Effector memory CD8-positive, alpha-beta T cell (primary cell): ENCODE measurements around the gene STAMBP.
A peak's percentile ranks its signal among the peaks of the same experiment; 100 is the strongest.
"Not testable (repeated sequence)": the region's sequence is repeated elsewhere in the genome, so short reads cannot be mapped to it uniquely, and the experiment has no call there.

Experiments used
- ATAC-seq: fragments of 150-1000 bp; cut with Tn5 transposase; replicated peaks from 2 replicates; pipeline ENCODE4 v1.10.0; 2021; ENCODE audit warnings: mild to moderate bottlenecking, moderate library complexity
- DNase-seq, 3 experiments: peaks; one replicate each; pipeline ENCODE4 v3.0.0; 2021
- H3K27ac Mint-ChIP-seq, 2 donors: one replicate each; pipeline ENCODE4 v1.8.0; 2022; ENCODE audit warnings: mild to moderate bottlenecking in 2 of 2, mixed read lengths in 2 of 2, moderate library complexity in 2 of 2
- H3K27me3 Mint-ChIP-seq, 2 donors: one replicate each; pipeline ENCODE4 v1.8.0; 2022; ENCODE audit warnings: mixed read lengths in 2 of 2
- H3K36me3 Mint-ChIP-seq: one replicate; pipeline ENCODE4 v1.8.0; 2022; ENCODE audit warnings: mild to moderate bottlenecking, moderate library complexity, mixed read lengths; ENCODE audit not compliant: insufficient read depth
- H3K4me1 Mint-ChIP-seq, 2 donors: one replicate each; pipeline ENCODE4 v1.8.0; 2022; ENCODE audit warnings: low read depth in 2 of 2, mixed read lengths in 2 of 2
- H3K4me3 Mint-ChIP-seq, 2 donors: one replicate each; pipeline ENCODE4 v1.8.0; 2022; ENCODE audit warnings: mild to moderate bottlenecking in 2 of 2, mixed read lengths in 2 of 2, moderate library complexity in 2 of 2
- H3K9me3 Mint-ChIP-seq, 2 donors: one replicate each; pipeline ENCODE4 v1.8.0; 2022; ENCODE audit warnings: mixed read lengths in 2 of 2

The STAMBP gene

DNA sequence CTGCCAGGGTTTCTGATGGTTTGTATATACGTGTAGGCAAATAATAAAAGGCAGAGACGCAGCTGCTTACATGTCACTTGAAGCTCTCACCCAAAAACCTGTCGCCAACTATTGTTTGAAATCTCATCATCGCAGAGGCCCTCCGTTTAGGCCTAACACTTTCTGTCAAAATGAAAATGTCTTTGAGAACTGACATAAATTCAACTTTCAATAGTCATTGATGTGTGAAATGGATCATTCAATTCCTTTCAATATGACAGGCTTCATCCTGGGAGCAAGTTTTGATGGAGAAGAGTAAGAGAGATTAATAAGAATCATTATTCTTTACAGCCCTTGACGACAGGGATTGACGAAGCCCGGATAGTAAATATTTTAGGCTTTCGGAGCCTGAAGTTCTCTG lies 66.7 kb downstream of the STAMBP start:
- peaks cover 10 to 22% of the 10 kb centered on the region in 2 donors for H3K4me1 Mint-ChIP-seq

DNA sequence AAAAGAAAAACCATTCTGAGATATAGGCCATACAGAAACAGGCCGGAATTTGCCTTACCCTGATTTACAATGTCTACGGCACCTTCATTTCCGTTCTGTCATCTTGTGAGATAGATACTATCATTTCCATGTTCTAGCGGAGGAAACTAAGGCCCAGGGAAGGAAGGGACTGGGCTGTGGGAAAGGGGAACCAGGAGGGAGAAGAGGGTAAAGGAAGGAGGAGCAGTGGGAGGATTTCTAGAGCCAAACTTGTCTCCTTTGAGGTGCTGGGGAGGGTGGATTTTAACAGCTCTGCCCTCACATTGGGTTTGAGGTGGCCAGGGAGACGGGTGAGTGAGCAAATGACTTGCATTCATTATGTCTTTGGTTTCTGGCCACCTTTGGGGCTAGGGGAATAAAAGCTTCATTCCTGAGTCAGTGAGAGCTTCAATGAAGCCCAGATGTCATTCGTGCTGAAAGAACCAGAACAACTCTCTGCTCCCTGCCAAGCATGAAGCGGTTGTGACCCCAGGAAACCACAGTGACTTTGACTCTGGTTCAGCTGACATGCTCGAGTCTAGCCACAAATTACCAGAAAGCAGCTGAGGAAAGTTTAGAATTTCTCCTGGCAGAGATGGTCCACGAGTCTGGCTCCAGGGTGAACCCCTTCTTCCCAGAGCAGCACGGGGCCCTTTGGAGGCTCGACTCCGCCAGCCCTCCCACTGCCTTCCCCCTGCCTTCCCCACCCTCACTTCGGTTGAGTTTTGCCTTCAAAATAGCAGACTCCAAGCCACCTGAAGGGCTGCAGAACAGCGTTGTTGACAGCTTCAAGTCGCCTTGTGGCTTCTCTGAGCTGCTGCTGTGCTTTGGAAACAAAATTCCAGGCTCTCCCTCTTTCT lies 67.8 kb downstream of the STAMBP start:
- Mint-ChIP-seq H3K27me3 (peaks cover 0 to 16% of the 10 kb centered on the region in 2 donors), H3K9me3 (no peaks in the 10 kb centered on the region), H3K4me3 (peak overlapping the region; percentile 9 to 62), H3K27ac (peak overlapping the region; percentile 32 to 92), H3K4me1 (peaks cover 10 to 22% of the 10 kb centered on the region in 2 donors), H3K36me3 (no peaks in the 10 kb centered on the region)
- ATAC-seq: peak; percentile 92
- DNase-seq: peak in 2 of 3 experiments; percentile 19 to 32

More for the DNA sequence above, 66.7 kb downstream of the STAMBP start:
- Mint-ChIP-seq H3K36me3 (no peaks in the 10 kb centered on the region), H3K27me3 (peaks cover 0 to 7% of the 10 kb centered on the region in 2 donors), H3K9me3 (no peaks in the 10 kb centered on the region), H3K27ac (peak overlapping the region in 1 of 2 donors; percentile 32), H3K4me3 (no peak overlapping the region)
- DNase-seq: no peak
- ATAC-seq: no peak

DNA sequence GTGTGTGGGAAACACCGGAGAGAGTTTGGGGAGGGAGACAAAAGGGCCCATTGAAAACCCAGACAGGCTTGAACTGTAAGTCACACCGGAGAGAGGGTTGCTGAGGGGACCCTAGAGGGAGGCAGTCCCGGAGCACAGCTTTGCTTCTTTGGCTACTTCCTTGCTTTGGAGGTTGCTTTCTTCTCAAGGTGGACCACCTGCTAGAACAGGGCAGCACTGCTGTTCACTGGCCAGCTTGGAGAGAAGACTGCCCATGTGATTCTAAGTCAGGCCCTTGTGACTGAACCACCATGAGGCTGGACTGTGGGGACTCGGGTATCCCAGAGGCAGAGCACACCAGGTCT lies 68.5 kb downstream of the STAMBP start:
- DNase-seq (no peak), ATAC-seq (no peak)
- no peaks in the 10 kb centered on the region for H3K9me3 Mint-ChIP-seq
- H3K36me3 Mint-ChIP-seq: no peaks in the 10 kb centered on the region
- H3K27me3 Mint-ChIP-seq: peaks cover under 1 to 21% of the 10 kb centered on the region in 2 donors
- H3K4me3 Mint-ChIP-seq: no peak overlapping the region
- peak overlapping the region in 1 of 2 donors; percentile 92 for H3K27ac Mint-ChIP-seq
- peaks cover 10 to 22% of the 10 kb centered on the region in 2 donors for H3K4me1 Mint-ChIP-seq

DNA sequence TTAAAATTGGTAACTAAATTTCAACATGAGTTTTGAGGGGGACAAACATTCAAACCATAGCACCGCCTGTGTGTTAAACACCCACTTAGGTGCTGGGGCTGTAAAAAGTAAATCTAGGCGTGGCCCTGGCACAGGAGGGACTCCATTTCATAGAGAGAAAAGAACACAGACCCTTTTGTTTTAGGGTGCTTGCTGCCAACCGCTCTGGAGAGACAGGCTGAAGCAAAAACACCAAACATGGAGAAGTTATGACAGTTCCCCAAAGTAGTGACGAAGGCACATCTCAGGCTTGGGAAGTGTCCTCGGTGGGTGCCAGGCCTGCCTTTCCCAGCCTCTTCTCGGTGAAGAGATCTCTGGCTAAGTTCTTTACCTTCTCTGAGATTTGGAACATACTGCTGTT lies 69.2 kb downstream of the STAMBP start:
- Mint-ChIP-seq H3K4me3 (no peak overlapping the region), H3K27me3 (peaks cover 7 to 29% of the 10 kb centered on the region in 2 donors), H3K9me3 (no peaks in the 10 kb centered on the region), H3K27ac (peak overlapping the region in 1 of 2 donors; percentile 92), H3K36me3 (no peaks in the 10 kb centered on the region), H3K4me1 (peaks cover 10 to 22% of the 10 kb centered on the region in 2 donors)
- ATAC-seq (no peak), DNase-seq (no peak)

DNA sequence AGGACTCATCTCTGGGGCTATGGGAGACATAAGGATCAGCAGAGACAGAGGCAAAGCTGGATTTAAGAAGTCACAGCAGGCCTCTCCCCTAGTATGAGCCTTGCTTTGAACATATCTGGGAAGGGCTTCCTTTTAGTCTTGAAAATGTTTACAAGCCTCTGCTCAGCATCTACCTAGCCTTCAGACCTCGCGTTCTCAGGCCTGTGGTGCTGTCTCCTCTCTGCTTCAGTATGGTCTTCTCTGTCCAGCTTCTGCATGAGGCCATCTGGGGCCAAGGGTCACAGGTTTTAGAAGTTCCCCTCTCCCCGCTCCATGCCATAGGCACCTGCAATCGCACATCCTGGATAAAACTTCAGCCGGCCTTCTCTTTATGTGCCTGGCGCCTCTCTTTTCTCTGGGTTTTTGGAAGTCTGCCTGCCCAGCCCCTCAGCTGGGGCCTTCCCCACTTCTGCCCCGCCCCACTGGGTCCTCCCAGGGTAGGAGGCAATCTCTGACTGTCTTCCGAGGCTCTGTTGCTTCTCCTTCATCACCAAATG lies 71.1 kb downstream of the STAMBP start:
- DNase-seq: no peak
- H3K9me3 Mint-ChIP-seq: no peaks in the 10 kb centered on the region
- H3K4me3 Mint-ChIP-seq: no peak overlapping the region
- H3K4me1 Mint-ChIP-seq: peaks cover 7 to 17% of the 10 kb centered on the region in 2 donors
- H3K27me3 Mint-ChIP-seq: peaks cover 7 to 31% of the 10 kb centered on the region in 2 donors
- no peaks in the 10 kb centered on the region for H3K36me3 Mint-ChIP-seq
- no peak overlapping the region for H3K27ac Mint-ChIP-seq
- ATAC-seq: no peak

DNA sequence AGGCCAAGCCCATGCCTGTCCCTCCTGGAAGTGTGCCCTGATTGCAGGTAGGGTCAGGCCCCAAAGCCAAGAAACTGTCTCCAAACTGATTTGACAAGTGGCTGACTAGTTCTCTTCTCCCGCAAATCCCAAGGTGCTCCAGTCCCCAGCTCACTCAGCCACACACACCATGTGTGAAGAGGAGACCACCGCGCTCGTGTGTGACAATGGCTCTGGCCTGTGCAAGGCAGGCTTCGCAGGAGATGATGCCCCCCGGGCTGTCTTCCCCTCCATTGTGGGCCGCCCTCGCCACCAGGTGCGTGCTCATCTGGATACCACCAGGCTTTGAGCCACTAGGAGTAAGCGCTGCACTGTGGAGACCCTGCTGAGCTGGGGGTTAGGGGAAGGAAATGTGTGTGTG lies 72.4 kb downstream of the STAMBP start:
- ATAC-seq (no peak), DNase-seq (no peak)

DNA sequence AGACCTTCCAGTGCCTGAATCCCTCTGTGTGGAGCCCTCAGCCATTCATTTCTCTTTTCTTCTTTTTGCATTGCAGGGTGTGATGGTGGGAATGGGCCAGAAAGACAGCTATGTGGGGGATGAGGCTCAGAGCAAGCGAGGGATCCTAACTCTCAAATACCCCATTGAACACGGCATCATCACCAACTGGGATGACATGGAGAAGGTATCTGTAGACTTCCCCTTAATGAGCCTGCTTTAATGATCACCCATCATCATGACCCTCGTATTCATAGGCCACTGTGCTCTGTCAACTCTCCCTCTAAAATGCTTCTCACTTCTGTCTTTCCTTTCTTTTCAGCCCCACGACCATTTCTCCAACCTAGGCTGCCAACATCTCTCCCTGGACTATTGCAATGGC lies 73.5 kb downstream of the STAMBP start:
- no peak for ATAC-seq

More for the DNA sequence above, 72.4 kb downstream of the STAMBP start:
- Mint-ChIP-seq H3K9me3 (no peaks in the 10 kb centered on the region), H3K4me3 (no peak overlapping the region), H3K27ac (no peak overlapping the region), H3K36me3 (no peaks in the 10 kb centered on the region), H3K4me1 (peaks cover 5 to 13% of the 10 kb centered on the region in 2 donors), H3K27me3 (peaks cover 7 to 31% of the 10 kb centered on the region in 2 donors)

DNA sequence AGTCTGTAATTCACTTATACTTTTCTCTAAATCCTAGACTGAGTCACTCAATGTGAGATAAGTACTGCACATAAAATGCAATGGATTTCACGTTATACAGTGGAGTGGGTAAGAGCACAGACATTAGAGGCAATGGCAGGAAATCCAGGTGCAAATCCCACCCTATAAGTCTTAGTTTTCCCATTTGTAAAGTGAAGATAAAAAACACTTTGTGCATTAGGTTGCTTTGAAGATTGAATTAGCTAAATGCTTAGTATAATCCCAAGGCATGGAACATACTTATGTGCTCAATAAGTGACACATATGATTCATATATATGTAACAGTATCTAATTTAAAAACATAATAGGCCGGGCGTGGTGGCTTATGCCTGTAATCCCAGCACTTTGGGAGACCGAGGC lies 74.6 kb downstream of the STAMBP start:
- ATAC-seq (no peak), DNase-seq (no peak)
- Mint-ChIP-seq H3K9me3 (no peaks in the 10 kb centered on the region), H3K4me3 (no peak overlapping the region), H3K27me3 (peaks cover 7 to 31% of the 10 kb centered on the region in 2 donors), H3K36me3 (no peaks in the 10 kb centered on the region), H3K27ac (no peak overlapping the region), H3K4me1 (peaks cover 0 to 3% of the 10 kb centered on the region in 2 donors)

More for the DNA sequence above, 73.5 kb downstream of the STAMBP start:
- DNase-seq: no peak
- H3K36me3 Mint-ChIP-seq: no peaks in the 10 kb centered on the region
- peaks cover 7 to 31% of the 10 kb centered on the region in 2 donors for H3K27me3 Mint-ChIP-seq
- no peak overlapping the region for H3K27ac Mint-ChIP-seq
- no peaks in the 10 kb centered on the region for H3K9me3 Mint-ChIP-seq
- H3K4me1 Mint-ChIP-seq: peaks cover 0 to 4% of the 10 kb centered on the region in 2 donors
- H3K4me3 Mint-ChIP-seq: no peak overlapping the region

DNA sequence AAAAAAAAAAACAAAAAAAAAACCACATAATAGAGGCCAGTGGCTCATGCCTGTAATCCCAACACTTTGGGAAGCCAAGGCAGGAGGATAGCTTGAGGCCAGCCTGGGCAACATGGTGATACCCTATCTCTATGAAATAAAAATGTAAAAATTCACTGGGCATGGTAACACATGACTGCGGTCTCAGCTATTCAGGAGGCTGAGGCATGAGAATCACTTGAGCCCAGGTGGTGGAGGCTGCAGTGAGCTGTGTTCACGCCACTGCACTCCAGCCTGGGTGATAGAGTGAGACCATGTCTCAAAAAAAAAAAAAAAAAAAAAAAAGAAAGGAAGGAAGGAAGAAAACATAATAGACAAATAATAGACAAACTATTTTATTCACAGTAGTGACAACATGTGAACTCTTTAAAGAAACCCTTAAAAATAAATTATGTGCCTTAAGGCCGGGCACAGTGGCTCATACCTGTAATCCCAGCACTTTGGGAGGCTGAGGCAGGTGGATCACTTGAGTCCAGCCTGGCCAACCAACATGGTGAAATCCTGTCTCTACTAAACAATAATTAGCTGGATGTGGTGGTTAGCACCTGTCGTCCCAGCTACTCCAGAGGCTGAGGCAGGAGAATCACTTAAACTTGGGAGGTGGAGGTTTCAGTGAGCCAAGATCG lies 75.3 kb downstream of the STAMBP start:
- not testable (repeated sequence) for H3K36me3 Mint-ChIP-seq, H3K27ac Mint-ChIP-seq, H3K9me3 Mint-ChIP-seq, H3K4me3 Mint-ChIP-seq, DNase-seq, ATAC-seq, H3K4me1 Mint-ChIP-seq
- H3K27me3 Mint-ChIP-seq: peaks cover 7 to 31% of the 10 kb centered on the region in 2 donors

DNA sequence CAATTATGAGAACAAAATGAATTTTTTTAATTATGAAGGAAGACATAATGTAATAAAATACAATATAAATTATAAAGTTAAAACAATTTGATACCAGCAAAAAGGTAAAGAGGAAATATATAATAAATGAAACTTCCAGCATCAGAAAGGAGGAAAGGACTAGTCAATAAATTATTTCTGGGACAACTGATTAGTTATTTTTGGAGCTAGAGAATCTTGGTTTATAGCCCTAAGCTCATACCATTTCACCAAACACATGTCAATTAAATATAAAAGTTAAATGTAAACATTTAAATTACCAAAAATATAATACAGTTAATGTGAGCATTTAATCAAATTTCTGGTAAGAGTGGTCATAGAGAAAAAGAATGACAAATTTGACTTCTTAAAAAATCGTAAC lies 76.2 kb downstream of the STAMBP start:
- H3K27ac Mint-ChIP-seq: no peak overlapping the region
- no peaks in the 10 kb centered on the region for H3K36me3 Mint-ChIP-seq
- no peaks in the 10 kb centered on the region for H3K9me3 Mint-ChIP-seq
- H3K27me3 Mint-ChIP-seq: peaks cover 7 to 29% of the 10 kb centered on the region in 2 donors
- no peak for ATAC-seq
- no peak for DNase-seq
- peaks cover 0 to 3% of the 10 kb centered on the region in 2 donors for H3K4me1 Mint-ChIP-seq
- no peak overlapping the region for H3K4me3 Mint-ChIP-seq

DNA sequence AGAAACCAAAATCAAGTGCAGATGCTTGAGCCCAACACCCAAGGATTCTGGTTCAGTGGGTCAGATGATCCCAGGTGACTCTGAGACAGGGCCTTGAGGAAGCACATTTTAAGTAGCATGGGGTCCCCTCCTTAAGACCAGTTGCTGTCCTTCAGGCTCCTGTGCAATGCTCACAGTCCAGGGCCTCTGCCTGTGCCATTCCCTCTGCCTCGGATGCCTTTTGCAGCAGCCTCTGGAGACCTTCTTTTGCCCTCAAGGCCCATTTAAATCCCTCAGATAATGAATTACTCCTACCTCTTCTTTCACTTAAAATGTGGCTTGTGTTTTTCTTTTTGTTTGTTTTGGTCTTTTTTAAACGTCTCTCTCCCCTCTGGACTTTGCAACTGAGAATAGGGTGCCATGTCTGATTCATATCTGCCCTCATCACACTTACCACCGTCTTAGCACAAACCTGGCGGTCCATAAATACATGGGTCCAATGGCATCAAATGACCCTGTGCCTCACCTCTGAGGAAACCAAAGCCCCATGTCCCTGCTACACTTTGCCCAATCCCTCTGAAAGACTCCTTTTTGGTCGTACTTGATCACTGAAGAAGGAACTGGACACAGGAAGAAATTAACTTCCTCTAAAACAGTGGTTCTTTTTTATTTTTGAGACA lies 78.2 kb downstream of the STAMBP start:
- H3K36me3 Mint-ChIP-seq: no peaks in the 10 kb centered on the region
- H3K27ac Mint-ChIP-seq: no peak overlapping the region
- peaks cover 7 to 12% of the 10 kb centered on the region in 2 donors for H3K27me3 Mint-ChIP-seq

DNA sequence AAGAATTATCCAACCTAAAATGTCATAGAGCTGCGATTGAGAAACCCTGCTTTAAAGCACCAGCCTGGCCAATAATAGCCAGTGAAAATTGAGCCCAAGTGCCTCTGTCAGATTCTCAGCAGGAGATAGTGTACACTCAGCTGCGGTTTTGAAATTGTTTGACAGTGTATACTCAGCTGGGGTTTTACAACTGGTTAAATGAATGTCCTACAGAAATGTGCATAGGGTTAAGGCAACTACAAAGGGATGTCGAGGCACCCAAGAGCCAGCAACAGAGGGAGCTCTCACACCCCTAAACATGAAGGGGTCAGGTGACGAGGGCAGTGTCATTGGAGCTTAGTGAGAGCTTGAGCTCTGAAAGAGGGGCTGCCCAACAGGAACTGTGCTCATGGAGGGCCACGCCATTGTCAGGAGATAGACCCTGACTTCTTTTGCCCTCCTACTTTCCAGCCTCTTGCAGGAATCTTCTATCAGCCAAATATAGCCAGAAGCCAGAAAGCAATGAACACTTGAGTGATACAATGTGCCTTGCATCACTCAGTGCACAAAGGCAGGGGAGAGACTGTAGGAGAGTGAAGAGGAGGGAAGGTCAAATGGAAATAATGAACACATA lies 79.2 kb downstream of the STAMBP start:
- peak; percentile 25 to 40 (median 29) for DNase-seq
- peaks cover 0 to 3% of the 10 kb centered on the region in 2 donors for H3K27me3 Mint-ChIP-seq
- H3K36me3 Mint-ChIP-seq: no peaks in the 10 kb centered on the region
- H3K27ac Mint-ChIP-seq: peak overlapping the region in 1 of 2 donors; percentile 46
- H3K9me3 Mint-ChIP-seq: no peaks in the 10 kb centered on the region
- H3K4me1 Mint-ChIP-seq: peaks cover 0 to 3% of the 10 kb centered on the region in 2 donors
- ATAC-seq: peak; percentile 87
- no peak overlapping the region for H3K4me3 Mint-ChIP-seq

More for the DNA sequence above, 78.2 kb downstream of the STAMBP start:
- H3K4me3 Mint-ChIP-seq: no peak overlapping the region
- DNase-seq: no peak
- ATAC-seq: no peak
- no peaks in the 10 kb centered on the region for H3K9me3 Mint-ChIP-seq
- H3K4me1 Mint-ChIP-seq: peaks cover 0 to 3% of the 10 kb centered on the region in 2 donors
